AG04449 (cell line): ENCODE results near the gene TBR1.

Source experiments
- CTCF ChIA-PET: fragments of 350-600 bp; formaldehyde crosslinking; extraction: SDS; loops from one replicate; lab custom pipeline; 2021; ENCODE audit warnings: antibody characterized with exemption; lab: Yijun Ruan, JAX
- POLR2A ChIA-PET: fragments of 400-600, 350-600 bp; formaldehyde crosslinking; extraction: SDS; loops from one replicate; lab custom pipeline; 2020; ENCODE audit warnings: antibody characterized with exemption, inconsistent platforms; lab: Yijun Ruan, JAX
- DNase-seq: peaks from one replicate; pipeline ENCODE4 v3.0.0-alpha.2; 2010; ENCODE audit warnings: low read depth, low spot score
- H3K4me3 ChIP-seq: 2 replicates; pipeline ENCODE4 v1.5.1; 2011; ENCODE audit warnings: low read depth, mild to moderate bottlenecking, control low read depth, low read length
- TF ChIP-seq, protein P1 (sequence below): IDR thresholded peaks from one replicate; pipeline ENCODE4 v1.5.1; 2011; ENCODE audit warnings: mild to moderate bottlenecking, moderate library complexity, low read length, control low read depth, inconsistent platforms; ENCODE audit not compliant: insufficient read depth; ENCODE audit errors: missing control alignments

Gene TBR1

DNA sequence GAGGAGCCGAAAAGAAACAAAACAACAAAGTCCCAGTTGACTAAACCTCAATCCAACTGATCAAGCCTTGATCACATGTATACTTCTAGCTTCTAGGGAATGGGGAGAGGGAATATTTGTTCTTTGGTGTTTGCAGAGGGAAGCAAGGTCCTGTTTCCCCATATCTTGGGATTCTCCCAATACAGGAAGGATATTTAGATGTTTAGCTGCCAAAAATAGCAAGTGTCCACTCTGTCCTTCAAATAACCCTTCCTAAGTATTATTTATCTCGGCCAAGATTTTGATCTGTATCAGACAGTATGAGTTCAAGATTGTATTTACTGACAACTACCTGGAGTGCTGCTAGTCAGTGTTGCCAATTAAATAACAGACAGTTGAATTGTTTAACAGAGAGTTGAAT lies 55.5 kb downstream of the TBR1 start:
- no peak for DNase-seq
- POLR2A ChIA-PET = no interaction called here
- TF ChIP-seq, protein P1, sequence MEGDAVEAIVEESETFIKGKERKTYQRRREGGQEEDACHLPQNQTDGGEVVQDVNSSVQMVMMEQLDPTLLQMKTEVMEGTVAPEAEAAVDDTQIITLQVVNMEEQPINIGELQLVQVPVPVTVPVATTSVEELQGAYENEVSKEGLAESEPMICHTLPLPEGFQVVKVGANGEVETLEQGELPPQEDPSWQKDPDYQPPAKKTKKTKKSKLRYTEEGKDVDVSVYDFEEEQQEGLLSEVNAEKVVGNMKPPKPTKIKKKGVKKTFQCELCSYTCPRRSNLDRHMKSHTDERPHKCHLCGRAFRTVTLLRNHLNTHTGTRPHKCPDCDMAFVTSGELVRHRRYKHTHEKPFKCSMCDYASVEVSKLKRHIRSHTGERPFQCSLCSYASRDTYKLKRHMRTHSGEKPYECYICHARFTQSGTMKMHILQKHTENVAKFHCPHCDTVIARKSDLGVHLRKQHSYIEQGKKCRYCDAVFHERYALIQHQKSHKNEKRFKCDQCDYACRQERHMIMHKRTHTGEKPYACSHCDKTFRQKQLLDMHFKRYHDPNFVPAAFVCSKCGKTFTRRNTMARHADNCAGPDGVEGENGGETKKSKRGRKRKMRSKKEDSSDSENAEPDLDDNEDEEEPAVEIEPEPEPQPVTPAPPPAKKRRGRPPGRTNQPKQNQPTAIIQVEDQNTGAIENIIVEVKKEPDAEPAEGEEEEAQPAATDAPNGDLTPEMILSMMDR = no peak
- no peak overlapping the region for H3K4me3 ChIP-seq
- CTCF ChIA-PET = no interaction called here

DNA sequence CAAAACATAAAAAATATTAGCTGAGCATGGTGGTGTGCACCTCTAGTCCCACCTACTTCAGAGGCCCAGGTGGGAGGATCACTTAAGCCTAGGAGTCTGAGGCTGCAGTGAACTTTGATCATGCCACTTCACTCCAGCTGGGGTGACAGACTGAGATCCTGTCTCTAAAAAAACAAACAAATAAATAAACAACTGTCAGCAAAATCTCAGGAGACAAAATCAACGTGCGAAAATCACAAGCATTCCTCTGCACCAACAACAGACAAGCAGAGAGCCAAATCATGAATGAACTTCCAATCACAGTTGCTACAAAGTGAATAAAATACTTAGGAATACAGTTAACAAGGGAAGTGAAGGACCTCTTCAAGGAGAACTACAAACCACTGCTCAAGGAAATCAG lies 58.8 kb downstream of the TBR1 start:
- H3K4me3 ChIP-seq = no peak overlapping the region
- TF ChIP-seq, protein P1 = no peak
- DNase-seq = no peak
- ChIA-PET CTCF (no interaction called here), POLR2A (no interaction called here)
